HG03139 (cell line): ENCODE data around the gene TMEM238.
"Not testable (repeated sequence)": the region's sequence is repeated elsewhere in the genome, so short reads cannot be mapped to it uniquely, and the experiment has no call there.

Experiments used
- ATAC-seq: cut with Tn5 transposase; IDR thresholded peaks from one replicate; pipeline ENCODE4 v1.9.1; 2021; ENCODE audit not compliant: unreplicated experiment

Gene TMEM238

GRCh38 chr19:55341595-55342531 is 42.2 kb downstream of the TMEM238 start:
- no peak for ATAC-seq

GRCh38 chr19:55341171-55341588 is 42.9 kb downstream of the TMEM238 start:
- ATAC-seq, result no peak

- no peak for ATAC-seq
Measured at GRCh38 chr19:55340784-55341147, 43.3 kb downstream of the TMEM238 start.

GRCh38 chr19:55339889-55340783 is 44.0 kb downstream of the TMEM238 start:
- no peak for ATAC-seq

GRCh38 chr19:55339105-55339888 is 44.8 kb downstream of the TMEM238 start, which contains the start of gene KMT5C:
Gene KMT5C, plus strand, starts transcription at chr19:55339876. Its CDS starts 2,061 bp downstream, at chr19:55341937.
- peak; percentile 74 for ATAC-seq

- ATAC-seq, result no peak
Measured at GRCh38 chr19:55336101-55336500, 48.0 kb downstream of the TMEM238 start.

- ATAC-seq, result no peak
Measured at GRCh38 chr19:55333870-55334269, 50.2 kb downstream of the TMEM238 start.

GRCh38 chr19:55329791-55330190 is 54.3 kb downstream of the TMEM238 start:
- not testable (repeated sequence) for ATAC-seq
